HG02938 (cell line): ENCODE data around the gene GRM7.

Experiments used
- ATAC-seq: cut with Tn5 transposase; IDR thresholded peaks from one replicate; pipeline ENCODE4 v1.9.1; 2021; ENCODE audit warnings: mild to moderate bottlenecking, moderate library complexity; ENCODE audit not compliant: unreplicated experiment

Gene GRM7

GRCh38 chr3:7695049-7695448, 834.1 kb downstream of the GRM7 start:
- no peak for ATAC-seq

GRCh38 chr3:7696320-7696719, 835.4 kb downstream of the GRM7 start:
- no peak for ATAC-seq

DNA sequence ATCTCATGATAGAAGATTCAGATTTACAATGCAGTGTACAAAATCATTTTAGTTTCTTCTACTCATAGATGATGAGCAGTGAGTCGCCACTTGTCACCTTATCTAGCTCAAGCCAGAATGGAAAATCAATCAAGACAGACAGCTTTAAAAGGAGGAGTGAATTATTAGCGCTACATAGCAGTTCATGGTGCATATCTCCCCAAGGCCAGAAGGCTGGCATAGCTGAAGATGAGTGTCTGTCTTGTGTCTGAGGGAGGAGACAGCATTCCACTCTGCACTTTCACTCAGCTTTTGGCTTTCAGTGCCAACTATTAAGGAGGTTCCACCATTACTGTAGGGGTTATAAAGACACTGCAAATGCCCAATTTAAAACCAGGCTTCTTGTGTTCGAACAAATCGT, 836.6 kb downstream of the GRM7 start:
- no peak for ATAC-seq

DNA sequence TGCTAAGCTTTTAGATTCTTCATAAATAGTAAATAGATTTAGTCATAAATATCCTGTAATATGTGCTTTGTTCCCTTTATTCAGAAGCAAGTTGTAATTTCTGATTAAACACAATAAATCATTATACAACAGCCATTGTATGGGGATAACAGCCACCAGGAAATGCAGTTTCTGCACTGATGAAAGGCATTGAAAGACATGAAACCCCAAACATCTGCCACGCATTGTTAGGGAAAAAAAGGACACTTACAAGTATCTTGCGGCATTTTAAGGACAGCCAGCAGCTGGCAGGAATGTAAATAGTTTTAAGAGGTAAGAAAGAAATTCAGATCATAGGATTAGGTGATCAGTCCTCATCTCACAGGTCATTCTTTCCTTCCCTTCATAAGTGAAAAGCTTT, 839.6 kb downstream of the GRM7 start:
- no peak for ATAC-seq

- ATAC-seq, result no peak
Measured at GRCh38 chr3:7700977-7701376, 840.1 kb downstream of the GRM7 start.

- ATAC-seq, result no peak
Measured at GRCh38 chr3:7707187-7707586, 846.3 kb downstream of the GRM7 start.

GRCh38 chr3:7709376-7710082, 848.6 kb downstream of the GRM7 start:
- ATAC-seq, result no peak

DNA sequence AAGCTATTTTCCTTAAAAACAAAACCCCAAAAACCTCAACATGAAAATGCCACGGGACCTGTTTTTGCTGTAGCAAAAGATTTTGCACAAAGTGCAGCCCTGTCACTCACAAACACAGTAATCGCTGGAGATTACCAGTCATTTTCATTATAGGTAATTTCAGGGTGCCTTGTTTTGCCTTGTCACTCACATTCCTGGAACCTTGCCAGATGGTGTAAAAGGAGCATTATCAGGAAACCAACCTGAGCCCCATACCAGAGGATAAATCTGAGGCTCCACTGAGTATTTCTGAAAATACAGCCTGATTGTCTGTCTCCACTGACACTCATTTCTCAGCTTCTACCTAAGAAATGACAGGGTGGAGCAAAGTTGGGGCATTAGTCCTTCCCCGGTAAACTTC, 849.4 kb downstream of the GRM7 start:
- no peak for ATAC-seq

DNA sequence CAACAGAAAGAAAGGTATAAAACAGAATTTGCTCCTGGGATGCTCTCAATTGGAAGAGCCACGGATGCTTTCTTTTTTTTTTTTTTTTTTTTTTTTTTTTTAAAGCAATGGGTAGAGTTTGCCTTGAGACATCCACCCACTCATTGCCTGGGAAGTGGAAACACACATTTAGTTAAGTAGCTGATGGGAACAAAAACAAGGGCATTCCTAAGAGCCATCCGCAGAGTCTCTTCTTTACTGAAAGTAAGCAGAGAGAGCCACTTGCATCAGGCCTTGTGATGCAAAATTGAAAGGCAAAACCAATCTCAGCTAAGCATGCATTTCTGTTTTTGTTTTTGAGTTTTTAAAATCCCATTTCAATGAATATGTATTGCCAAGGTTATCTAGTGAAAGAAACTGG, 852.8 kb downstream of the GRM7 start:
- ATAC-seq, result no peak

GRCh38 chr3:7720649-7721297, 859.9 kb downstream of the GRM7 start:
- no peak for ATAC-seq

DNA sequence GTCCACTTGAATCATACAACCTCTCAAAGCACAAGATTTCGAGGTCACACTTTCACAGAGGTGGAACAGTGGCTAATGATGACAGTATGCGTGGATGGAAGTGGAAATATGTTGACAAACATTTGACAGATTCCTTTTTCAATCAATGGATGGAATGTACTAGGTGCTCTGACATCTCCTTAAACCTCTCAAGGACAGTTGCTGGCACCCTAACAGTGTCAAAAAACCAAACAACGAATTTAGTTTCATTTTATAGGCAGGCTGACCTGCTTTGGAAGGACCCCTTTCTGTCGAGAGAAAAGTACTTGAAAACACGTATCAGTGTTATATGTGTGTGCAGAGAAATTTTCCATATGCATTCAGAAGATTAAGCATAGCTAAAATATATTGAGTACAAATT, 861.0 kb downstream of the GRM7 start:
- ATAC-seq, result no peak

- no peak for ATAC-seq
Measured at GRCh38 chr3:7728566-7729519, 867.9 kb downstream of the GRM7 start.

DNA sequence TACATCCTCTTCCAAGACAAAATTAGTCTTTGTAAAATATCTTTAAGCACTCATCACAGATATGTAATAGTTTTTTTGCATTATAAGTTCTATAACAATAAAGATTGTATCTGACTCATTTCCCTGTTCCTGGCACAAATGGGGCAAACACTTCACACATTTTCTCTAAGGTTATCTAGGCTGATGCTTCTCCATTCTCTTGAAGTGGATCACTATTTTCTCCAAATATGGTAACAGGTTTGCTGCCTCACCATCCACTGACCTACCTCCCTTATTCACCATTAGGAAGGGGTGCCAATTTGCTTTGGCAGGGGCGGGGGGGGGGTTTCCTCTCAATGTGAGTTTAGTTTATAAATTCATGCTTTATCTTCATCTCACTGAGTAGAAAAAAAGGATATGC, 873.0 kb downstream of the GRM7 start:
- ATAC-seq, result no peak

DNA sequence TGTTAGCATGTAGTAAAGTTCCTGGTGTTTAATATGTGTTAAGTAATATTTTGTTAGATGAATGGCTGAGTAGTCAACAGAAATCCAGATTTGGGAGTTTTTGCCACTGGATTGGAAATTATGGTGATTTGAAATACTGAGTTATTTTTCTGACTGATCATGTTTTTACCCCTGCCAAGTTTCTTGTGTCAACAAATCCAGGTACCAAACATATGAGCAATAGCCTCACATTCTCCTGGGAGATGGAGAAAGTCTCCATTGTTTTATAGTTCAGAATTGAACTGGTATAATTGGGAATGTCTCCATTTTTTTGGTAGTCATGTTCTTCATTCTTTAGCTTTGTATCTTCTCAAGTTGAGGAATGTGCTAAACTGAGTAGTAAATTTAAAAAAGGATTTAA, 873.5 kb downstream of the GRM7 start:
- ATAC-seq, result no peak

GRCh38 chr3:7737263-7737662, 876.3 kb downstream of the GRM7 start:
- no peak for ATAC-seq

GRCh38 chr3:7739754-7740153, 878.8 kb downstream of the GRM7 start:
- no peak for ATAC-seq

DNA sequence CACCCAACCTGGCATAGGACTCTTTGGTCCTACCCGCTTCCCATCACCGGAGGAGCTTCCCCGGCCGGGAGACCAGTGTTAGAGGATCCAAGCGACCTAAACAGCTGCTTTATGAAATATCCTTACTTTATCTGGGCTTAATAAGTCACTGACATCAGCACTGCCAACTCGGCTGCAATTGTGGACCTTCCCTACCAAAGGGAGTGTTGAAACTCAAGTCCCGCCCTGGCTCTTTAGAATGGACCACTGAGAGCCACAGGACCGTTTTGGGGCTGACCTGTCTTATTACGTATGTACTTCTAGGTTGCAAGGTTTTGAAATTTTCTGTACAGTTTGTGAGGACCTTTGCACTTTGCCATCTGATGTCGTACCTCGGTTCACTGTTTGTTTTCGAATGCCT, 879.5 kb downstream of the GRM7 start:
- ATAC-seq, result no peak

DNA sequence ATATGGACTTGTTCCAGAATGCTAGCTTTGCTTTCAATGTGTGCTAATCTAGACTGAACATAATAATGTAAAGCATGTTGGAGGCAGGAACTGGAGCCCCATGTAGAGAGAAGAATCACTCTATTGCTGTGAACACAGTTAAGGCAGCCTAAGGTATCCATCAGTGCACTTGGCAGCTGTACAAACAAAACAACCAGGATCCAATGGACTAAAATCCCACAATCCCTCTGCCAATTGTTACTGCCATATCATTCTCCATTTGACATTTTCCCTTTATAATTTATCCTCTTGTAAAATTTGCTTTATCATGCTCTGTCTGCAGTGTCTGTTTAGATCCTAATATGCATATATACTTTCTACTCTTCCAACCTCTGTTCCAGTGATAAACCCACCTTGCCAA, 883.9 kb downstream of the GRM7 start:
- no peak for ATAC-seq

- ATAC-seq, result no peak
Measured at GRCh38 chr3:7745711-7746110, 884.8 kb downstream of the GRM7 start.

GRCh38 chr3:7749931-7750695, 889.2 kb downstream of the GRM7 start:
- ATAC-seq, result no peak

GRCh38 chr3:7752005-7752404, 891.1 kb downstream of the GRM7 start:
- no peak for ATAC-seq
